Loucy (cell line): ENCODE measurements around the gene CRELD1.

Source experiments
- CTCF ChIP-seq: fragments of 200-600 bp; sonication (generic); conservative IDR thresholded peaks from 2 replicates; pipeline ENCODE4 v1.5.1; 2014; ENCODE audit warnings: mild to moderate bottlenecking, antibody characterized with exemption, low read length
- EZH2phosphoT487 ChIP-seq: fragments of 200-600 bp; IDR thresholded peaks from 2 replicates; pipeline ENCODE4 v1.6.1; 2018; ENCODE audit warnings: antibody characterized with exemption, mild to moderate bottlenecking, moderate library complexity, borderline replicate concordance

GRCh38 chr3:9915254-9916141 is 18.1 kb upstream of the CRELD1 start:
- no peak for TF ChIP-seq CTCF
- TF ChIP-seq EZH2phosphoT487: no peak
